K562 (cell line): ENCODE results near the gene ATP1A3. TPM values are rescaled to one million over a fixed set of nuclear protein-coding genes. Genes with fewer than 3 reads are reported as not detected.

ENCODE experiments used
- ARNT ChIP-seq, 2 experiments: fragments of 450-650 bp; IDR thresholded peaks; 2 replicates each; pipeline ENCODE4 v1.6.1; 2016; ENCODE audit warnings: mild to moderate bottlenecking in 1 of 2
- BACH1 ChIP-seq: fragments of 200-800 bp; sonication (Bioruptor generic); IDR thresholded peaks from 2 replicates; pipeline ENCODE4 v1.6.1; 2016; ENCODE audit warnings: missing genetic modification characterization, missing compliant biosample characterization
- CBFB ChIP-seq: sonication (generic); formaldehyde crosslinking; IDR thresholded peaks from 2 replicates; pipeline ENCODE4 v1.4.0; 2020; ENCODE audit warnings: mild to moderate bottlenecking, missing genetic modification reagents
- DDX20 ChIP-seq: fragments of 450-650 bp; IDR thresholded peaks from 2 replicates; pipeline ENCODE4 v1.6.1; 2016; ENCODE audit warnings: missing genetic modification characterization, low read depth, mild to moderate bottlenecking, missing compliant biosample characterization, moderate library complexity
- FIP1L1 ChIP-seq: fragments of 200-400 bp; formaldehyde crosslinking; IDR thresholded peaks from 2 replicates; pipeline ENCODE4 v1.6.1; 2018; ENCODE audit warnings: mild to moderate bottlenecking, low read depth, low read length; ENCODE audit not compliant: poor library complexity, severe bottlenecking
- FOS ChIP-seq: IDR thresholded peaks from 3 replicates; pipeline ENCODE4 v1.6.1; 2011; ENCODE audit not compliant: insufficient read length; ENCODE audit errors: extremely low read depth
- HNRNPLL ChIP-seq: fragments of 200-400 bp; formaldehyde crosslinking; IDR thresholded peaks from 2 replicates; pipeline ENCODE4 v1.6.1; 2017; ENCODE audit warnings: low read length, low read depth, mild to moderate bottlenecking; ENCODE audit not compliant: poor library complexity, severe bottlenecking
- JUN ChIP-seq, 2 experiments: sonication (generic) in 1 of 2; formaldehyde crosslinking in 1 of 2; IDR thresholded peaks; 2 replicates each; pipeline versions ENCODE4 v1.6.1 to v1.8.0; 2012 to 2022; ENCODE audit warnings: borderline replicate concordance in 2 of 2, mild to moderate bottlenecking in 2 of 2, improper control_type of control experiment in 1 of 2, low read depth in 1 of 2, low read length in 1 of 2, missing genetic modification reagents in 1 of 2
- MEIS2 ChIP-seq: fragments of 450-650 bp; IDR thresholded peaks from 2 replicates; pipeline ENCODE4 v1.6.1; 2014; ENCODE audit warnings: mild to moderate bottlenecking; ENCODE audit not compliant: partially characterized antibody
- PRMT5 ChIP-seq: sonication (generic); formaldehyde crosslinking; IDR thresholded peaks from 2 replicates; pipeline ENCODE4 v1.5.0; 2020; ENCODE audit warnings: missing genetic modification reagents
- RAD21 ChIP-seq, 2 experiments: fragments of 250-450 bp in 1 of 2; fragments of 450-650 bp in 1 of 2; sonication (Bioruptor Pico) in 1 of 2; formaldehyde crosslinking in 1 of 2; IDR thresholded peaks in 1 of 2; conservative IDR thresholded peaks in 1 of 2; 2 replicates each; pipeline versions ENCODE4 v1.4.0 to v1.8.0; 2020 to 2022; ENCODE audit warnings: mild to moderate bottlenecking in 2 of 2, moderate library complexity in 1 of 2
- SOX6 ChIP-seq: fragments of 450-650 bp; IDR thresholded peaks from 2 replicates; pipeline ENCODE4 v1.6.1; 2014; ENCODE audit warnings: mild to moderate bottlenecking
- TFAM ChIP-seq: fragments of 250-450 bp; sonication (Bioruptor Pico); conservative IDR thresholded peaks from 2 replicates; pipeline ENCODE4 v1.5.0; 2021; ENCODE audit warnings: mild to moderate bottlenecking, moderate library complexity
- ZNF146 ChIP-seq: IDR thresholded peaks from one replicate; pipeline ENCODE4 v1.6.1; 2018; ENCODE audit warnings: missing compliant biosample characterization; ENCODE audit not compliant: unreplicated experiment
- ZNF398 ChIP-seq: fragments of 250-450 bp; sonication (Bioruptor Pico); IDR thresholded peaks from 2 replicates; pipeline ENCODE4 v1.8.0; 2021; ENCODE audit warnings: moderate library complexity, mild to moderate bottlenecking, inconsistent platforms
- ZNF57 ChIP-seq: fragments of 450-650 bp; formaldehyde crosslinking; IDR thresholded peaks from 2 replicates; pipeline ENCODE4 v1.4.0; 2020; ENCODE audit warnings: mild to moderate bottlenecking, moderate library complexity
- polyA plus RNA-seq, 8 experiments: library from polyadenylated mRNA; depleted of rRNA in 4 of 8; stranded (reverse) in 5 of 8; unstranded in 3 of 8; fragments of >200 nt; fragmentation: Nextera tagmentation in 2 of 8; fragmentation: Illumina TruSeq in 1 of 8; extraction: Ambion mirVana in 2 of 8; extraction: Trizol in 1 of 8; gene quantifications; 2 replicates each; pipeline versions ENCODE4 v1.2.1 to v1.2.3, GENCODE V29; 2011 to 2014; ENCODE audit warnings: inconsistent platforms in 1 of 8, missing spikeins in 1 of 8
- total RNA-seq, 7 experiments: library from RNA; depleted of rRNA in 6 of 7; stranded (reverse); fragments of >200 nt in 6 of 7; fragmentation: Illumina TruSeq in 2 of 7; extraction: Trizol in 2 of 7; gene quantifications; 2 replicates each; pipeline versions ENCODE4 v1.2.1 to v1.2.3, GENCODE V29; 2011 to 2021; ENCODE audit warnings: low replicate concordance in 1 of 7
- TF ChIP-seq, protein P1 (sequence below): sonication (generic); formaldehyde crosslinking; IDR thresholded peaks from 2 replicates; pipeline ENCODE4 v1.8.0; 2022; ENCODE audit warnings: missing genetic modification reagents, mild to moderate bottlenecking, borderline replicate concordance
- TF ChIP-seq, protein P2 (sequence below): fragments of 250-450 bp; sonication (Bioruptor Pico); IDR thresholded peaks from 2 replicates; pipeline ENCODE4 v1.5.0; 2021; ENCODE audit warnings: mild to moderate bottlenecking, borderline replicate concordance
- TF ChIP-seq, protein P3 (sequence below): IDR thresholded peaks from 2 replicates; pipeline ENCODE4 v1.6.1; 2012; ENCODE audit warnings: low read depth, low read length, improper control_type of control experiment, borderline replicate concordance

The ATP1A3 gene
- total and polyA plus RNA-seq, 9 of the 15 experiments (the other 6 are each of a cell fraction or from before 2014, with no cell fraction given) = 0.03 to 1.0 (median 0.17) TPM; not detected in 3

DNA sequence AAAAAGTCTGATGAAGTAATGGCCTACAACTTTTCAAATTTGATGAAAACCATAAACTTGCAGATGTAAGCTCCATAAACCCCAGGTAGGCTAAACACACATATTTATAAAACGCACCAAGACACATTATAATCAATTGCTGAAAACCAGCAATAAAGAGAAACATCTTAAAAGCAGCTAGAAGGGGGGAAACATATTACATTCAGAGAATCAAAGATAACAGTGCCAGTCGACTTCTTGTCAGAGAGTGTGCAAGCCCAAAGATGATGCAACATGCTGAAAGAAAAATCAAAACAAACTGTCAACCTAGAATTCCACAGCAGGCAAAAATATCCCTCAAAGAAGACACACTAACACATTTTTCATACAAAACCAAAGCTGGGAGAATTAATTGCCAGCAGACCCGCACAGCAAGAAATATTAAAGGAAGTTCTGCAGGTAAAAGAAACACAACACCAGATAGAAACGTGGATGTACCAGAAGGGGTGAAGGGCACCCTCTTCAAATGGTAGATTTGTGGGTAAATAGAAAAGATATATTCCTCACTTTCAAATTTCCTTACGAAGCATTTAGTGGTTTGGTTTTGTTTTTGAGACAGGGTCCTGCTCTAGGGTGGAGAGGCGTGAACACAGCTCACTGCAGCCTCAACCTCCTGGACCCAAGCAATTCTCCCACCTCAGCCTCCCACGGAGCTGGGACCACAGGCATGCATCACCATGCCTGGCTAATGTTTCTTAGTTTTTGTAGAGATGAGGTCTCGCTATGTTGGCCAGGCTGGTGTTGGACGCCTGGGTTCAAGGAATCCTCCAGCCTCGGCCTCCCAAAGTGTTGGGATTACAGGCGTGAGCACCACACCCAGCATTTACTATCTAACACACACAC, 16.5 kb upstream of the ATP1A3 start (continued):
- TF ChIP-seq ZNF398 (CRISPR knock-in tag) (no peak), JUN (IDR thresholded peaks at IDR 0.05; ENCODE audit: borderline replicate concordance, low read depth, low read length) (peak; percentile 44; the same call in 1 of the 2 replicates), JUN (CRISPR knock-in tag; IDR thresholded peaks at IDR 0.05; ENCODE audit: borderline replicate concordance) (no peak), PRMT5 (no peak), RAD21 (CRISPR knock-in tag; conservative IDR thresholded peaks at IDR 0.05 in 1 of 2, IDR thresholded peaks at IDR 0.05 in 1 of 2) (peak in 1 of 2 experiments; percentile 22; a peak in 1 of 4 replicates), MEIS2 (peak; percentile 78), ZNF57 (no peak), CBFB (no peak), BACH1 (peak; percentile 61), FOS (no peak), ZNF146 (no peak), SOX6 (0 out of 2 replicates have a peak, but pooled peaks have one; percentile 48), FIP1L1 (no peak), DDX20 (tag) (peak; percentile 79; the same call in 1 of the 2 replicates), HNRNPLL (no peak), TFAM (CRISPR knock-in tag) (no peak), ARNT (IDR thresholded peaks at IDR 0.05) (peak in 1 of 2 experiments; percentile 48; a peak in 1 of 4 replicates)
- TF ChIP-seq, protein P1, sequence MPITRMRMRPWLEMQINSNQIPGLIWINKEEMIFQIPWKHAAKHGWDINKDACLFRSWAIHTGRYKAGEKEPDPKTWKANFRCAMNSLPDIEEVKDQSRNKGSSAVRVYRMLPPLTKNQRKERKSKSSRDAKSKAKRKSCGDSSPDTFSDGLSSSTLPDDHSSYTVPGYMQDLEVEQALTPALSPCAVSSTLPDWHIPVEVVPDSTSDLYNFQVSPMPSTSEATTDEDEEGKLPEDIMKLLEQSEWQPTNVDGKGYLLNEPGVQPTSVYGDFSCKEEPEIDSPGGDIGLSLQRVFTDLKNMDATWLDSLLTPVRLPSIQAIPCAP = no peak
- TF ChIP-seq, protein P2, sequence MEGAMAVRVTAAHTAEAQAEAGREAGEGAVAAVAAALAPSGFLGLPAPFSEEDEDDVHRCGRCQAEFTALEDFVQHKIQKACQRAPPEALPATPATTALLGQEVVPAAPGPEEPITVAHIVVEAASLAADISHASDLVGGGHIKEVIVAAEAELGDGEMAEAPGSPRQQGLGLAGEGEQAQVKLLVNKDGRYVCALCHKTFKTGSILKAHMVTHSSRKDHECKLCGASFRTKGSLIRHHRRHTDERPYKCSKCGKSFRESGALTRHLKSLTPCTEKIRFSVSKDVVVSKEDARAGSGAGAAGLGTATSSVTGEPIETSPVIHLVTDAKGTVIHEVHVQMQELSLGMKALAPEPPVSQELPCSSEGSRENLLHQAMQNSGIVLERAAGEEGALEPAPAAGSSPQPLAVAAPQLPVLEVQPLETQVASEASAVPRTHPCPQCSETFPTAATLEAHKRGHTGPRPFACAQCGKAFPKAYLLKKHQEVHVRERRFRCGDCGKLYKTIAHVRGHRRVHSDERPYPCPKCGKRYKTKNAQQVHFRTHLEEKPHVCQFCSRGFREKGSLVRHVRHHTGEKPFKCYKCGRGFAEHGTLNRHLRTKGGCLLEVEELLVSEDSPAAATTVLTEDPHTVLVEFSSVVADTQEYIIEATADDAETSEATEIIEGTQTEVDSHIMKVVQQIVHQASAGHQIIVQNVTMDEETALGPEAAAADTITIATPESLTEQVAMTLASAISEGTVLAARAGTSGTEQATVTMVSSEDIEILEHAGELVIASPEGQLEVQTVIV (CRISPR knock-in tag) = peak; percentile 57
- TF ChIP-seq, protein P3, sequence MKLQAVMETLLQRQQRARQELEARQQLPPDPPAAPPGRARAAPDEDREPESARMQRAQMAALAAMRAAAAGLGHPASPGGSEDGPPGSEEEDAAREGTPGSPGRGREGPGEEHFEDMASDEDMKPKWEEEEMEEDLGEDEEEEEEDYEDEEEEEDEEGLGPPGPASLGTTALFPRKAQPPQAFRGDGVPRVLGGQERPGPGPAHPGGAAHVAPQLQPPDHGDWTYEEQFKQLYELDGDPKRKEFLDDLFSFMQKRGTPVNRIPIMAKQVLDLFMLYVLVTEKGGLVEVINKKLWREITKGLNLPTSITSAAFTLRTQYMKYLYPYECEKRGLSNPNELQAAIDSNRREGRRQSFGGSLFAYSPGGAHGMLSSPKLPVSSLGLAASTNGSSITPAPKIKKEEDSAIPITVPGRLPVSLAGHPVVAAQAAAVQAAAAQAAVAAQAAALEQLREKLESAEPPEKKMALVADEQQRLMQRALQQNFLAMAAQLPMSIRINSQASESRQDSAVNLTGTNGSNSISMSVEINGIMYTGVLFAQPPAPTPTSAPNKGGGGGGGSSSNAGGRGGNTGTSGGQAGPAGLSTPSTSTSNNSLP = peak; percentile 79; the same call in 1 of the 2 replicates
